ENCODE measurements around the gene RRAS.
"Not testable (repeated sequence)": the region's sequence is repeated elsewhere in the genome, so short reads cannot be mapped to it uniquely, and the experiment has no call there.

Gene RRAS

GRCh38 chr19:49626226-49626625 is 13.7 kb downstream of the RRAS start:
- no peak overlapping the region for H3K4me3 ChIP-seq (replicated peaks; ENCODE audit: low read depth, low read length)
- no peak for DNase-seq (ENCODE audit: low read depth)
- TF ChIP-seq CTCF (IDR thresholded peaks at IDR 0.05; ENCODE audit: low read length, missing control alignments), result no peak

GRCh38 chr19:49624967-49625910 is 14.7 kb downstream of the RRAS start:
- no peak overlapping the region for H3K4me3 ChIP-seq (replicated peaks; ENCODE audit: low read depth, low read length)
- no peak for TF ChIP-seq CTCF (IDR thresholded peaks at IDR 0.05; ENCODE audit: low read length, missing control alignments)
- DNase-seq (ENCODE audit: low read depth), result no peak

- H3K4me3 ChIP-seq (replicated peaks; ENCODE audit: low read depth, low read length); DNase-seq (ENCODE audit: low read depth): not testable (repeated sequence)
These were observed 22.1 kb downstream of the RRAS start for GRCh38 chr19:49617860-49618259.

GRCh38 chr19:49616945-49617344 is 23.0 kb downstream of the RRAS start:
- DNase-seq (ENCODE audit: low read depth), result no peak
- H3K4me3 ChIP-seq (replicated peaks; ENCODE audit: low read depth, low read length), result no peak overlapping the region
- TF ChIP-seq CTCF (IDR thresholded peaks at IDR 0.05; ENCODE audit: low read length, missing control alignments), result no peak

- DNase-seq (ENCODE audit: low read depth), result no peak
- H3K4me3 ChIP-seq (replicated peaks; ENCODE audit: low read depth, low read length), result no peak overlapping the region
- no peak for TF ChIP-seq CTCF (IDR thresholded peaks at IDR 0.05; ENCODE audit: low read length, missing control alignments)
These were observed 23.4 kb downstream of the RRAS start for GRCh38 chr19:49616532-49616931.

GRCh38 chr19:49615861-49616260 is 24.1 kb downstream of the RRAS start:
- DNase-seq (ENCODE audit: low read depth), result no peak
- no peak for TF ChIP-seq CTCF (IDR thresholded peaks at IDR 0.05; ENCODE audit: low read length, missing control alignments)

GRCh38 chr19:49614096-49614833 is 25.7 kb downstream of the RRAS start:
- H3K4me3 ChIP-seq (replicated peaks; ENCODE audit: low read depth, low read length), result no peak overlapping the region
- DNase-seq (ENCODE audit: low read depth), result peak; percentile 78
- TF ChIP-seq CTCF (IDR thresholded peaks at IDR 0.05; ENCODE audit: low read length, missing control alignments), result peak; percentile 9

More at GRCh38 chr19:49615861-49616260, 24.1 kb downstream of the RRAS start:
- no peak overlapping the region for H3K4me3 ChIP-seq (replicated peaks; ENCODE audit: low read depth, low read length)
